ENCODE data around the gene COL5A1.

COL5A1 gene

DNA sequence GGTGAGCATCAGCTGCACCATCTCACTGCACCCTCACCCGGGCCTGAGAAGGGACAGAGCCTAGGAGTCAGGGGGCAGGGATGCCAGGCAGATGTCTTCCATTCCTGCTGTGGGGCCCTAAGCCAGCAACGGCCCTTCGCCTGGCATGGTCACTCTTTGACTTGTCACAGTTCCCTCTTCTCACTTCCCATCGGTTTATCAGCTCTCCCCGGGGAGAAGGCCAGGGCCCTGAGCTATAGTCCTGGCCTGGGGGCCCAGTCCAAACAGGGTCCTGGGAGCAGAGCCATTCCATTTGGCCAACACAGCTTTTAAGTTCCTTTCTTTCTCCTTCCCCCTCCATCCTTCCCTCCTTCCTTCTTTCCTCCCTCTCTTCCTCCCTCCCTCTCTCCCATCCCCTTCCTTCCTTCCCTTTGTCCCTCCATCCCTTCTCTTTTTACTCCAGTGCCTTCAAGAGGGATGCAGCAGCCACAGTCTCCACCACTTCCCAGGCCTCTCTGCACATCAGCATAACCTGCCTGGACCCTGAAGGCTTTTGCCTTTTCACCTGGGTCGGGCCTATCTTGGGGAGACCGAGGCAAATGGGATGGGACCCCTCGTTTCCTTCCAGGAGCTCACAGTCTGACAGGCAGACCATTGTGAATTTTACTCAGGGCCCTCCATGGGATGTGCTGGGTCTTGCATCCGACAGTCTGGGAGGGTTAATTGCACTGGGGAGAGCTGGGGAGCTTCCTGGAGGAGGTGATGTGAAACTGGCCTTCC, 4.2 kb downstream of the COL5A1 start:
- no peak overlapping the region for H3K4me3 ChIP-seq (ENCODE audit: low read depth, low read length)
- DNase-seq (ENCODE audit: low read depth) = no peak

DNA sequence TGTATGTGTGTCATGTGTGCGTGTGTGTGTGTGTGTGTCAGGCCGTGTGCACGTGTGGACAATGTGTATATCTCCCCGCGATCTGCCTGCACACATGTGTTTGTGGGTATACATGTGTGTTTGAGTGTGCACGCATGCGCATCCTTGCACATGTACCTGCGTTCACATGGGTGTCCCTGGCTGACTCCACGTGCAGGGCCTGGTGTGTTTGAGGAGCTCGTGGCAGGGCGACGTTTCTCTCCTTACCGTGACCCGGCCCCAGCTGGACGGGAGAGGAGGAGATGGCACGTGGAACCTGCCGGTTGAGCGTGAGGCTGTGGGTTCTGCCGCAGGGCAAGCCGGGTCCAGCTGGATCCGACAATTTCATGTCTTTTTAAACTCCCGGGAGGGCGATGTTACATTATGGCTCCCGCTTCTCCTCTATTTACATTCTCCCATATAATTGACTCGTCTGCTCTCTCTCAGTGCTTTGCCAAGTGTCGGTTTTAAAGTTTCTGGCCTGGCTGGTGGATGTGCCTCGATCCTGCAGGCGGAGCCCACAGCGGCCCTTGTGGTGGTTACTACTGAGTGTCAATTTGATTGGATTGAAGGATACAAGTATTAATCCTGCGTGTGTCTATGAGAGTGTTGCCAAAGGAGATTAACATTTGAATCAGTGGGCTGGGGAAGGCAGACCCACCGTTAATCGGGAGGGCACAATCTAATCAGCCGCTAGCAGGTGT, 5.9 kb downstream of the COL5A1 start:
- TF ChIP-seq, protein P1, sequence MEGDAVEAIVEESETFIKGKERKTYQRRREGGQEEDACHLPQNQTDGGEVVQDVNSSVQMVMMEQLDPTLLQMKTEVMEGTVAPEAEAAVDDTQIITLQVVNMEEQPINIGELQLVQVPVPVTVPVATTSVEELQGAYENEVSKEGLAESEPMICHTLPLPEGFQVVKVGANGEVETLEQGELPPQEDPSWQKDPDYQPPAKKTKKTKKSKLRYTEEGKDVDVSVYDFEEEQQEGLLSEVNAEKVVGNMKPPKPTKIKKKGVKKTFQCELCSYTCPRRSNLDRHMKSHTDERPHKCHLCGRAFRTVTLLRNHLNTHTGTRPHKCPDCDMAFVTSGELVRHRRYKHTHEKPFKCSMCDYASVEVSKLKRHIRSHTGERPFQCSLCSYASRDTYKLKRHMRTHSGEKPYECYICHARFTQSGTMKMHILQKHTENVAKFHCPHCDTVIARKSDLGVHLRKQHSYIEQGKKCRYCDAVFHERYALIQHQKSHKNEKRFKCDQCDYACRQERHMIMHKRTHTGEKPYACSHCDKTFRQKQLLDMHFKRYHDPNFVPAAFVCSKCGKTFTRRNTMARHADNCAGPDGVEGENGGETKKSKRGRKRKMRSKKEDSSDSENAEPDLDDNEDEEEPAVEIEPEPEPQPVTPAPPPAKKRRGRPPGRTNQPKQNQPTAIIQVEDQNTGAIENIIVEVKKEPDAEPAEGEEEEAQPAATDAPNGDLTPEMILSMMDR (IDR thresholded peaks at IDR 0.05; ENCODE audit: insufficient read depth, low read depth, low read length, missing control alignments) = no peak
- H3K4me3 ChIP-seq (ENCODE audit: low read depth, low read length) = no peak overlapping the region
- no peak for DNase-seq (ENCODE audit: low read depth)

More for the DNA sequence above, 4.2 kb downstream of the COL5A1 start:
- TF ChIP-seq, protein P1 (IDR thresholded peaks at IDR 0.05; ENCODE audit: insufficient read depth, low read depth, low read length, missing control alignments) = no peak

DNA sequence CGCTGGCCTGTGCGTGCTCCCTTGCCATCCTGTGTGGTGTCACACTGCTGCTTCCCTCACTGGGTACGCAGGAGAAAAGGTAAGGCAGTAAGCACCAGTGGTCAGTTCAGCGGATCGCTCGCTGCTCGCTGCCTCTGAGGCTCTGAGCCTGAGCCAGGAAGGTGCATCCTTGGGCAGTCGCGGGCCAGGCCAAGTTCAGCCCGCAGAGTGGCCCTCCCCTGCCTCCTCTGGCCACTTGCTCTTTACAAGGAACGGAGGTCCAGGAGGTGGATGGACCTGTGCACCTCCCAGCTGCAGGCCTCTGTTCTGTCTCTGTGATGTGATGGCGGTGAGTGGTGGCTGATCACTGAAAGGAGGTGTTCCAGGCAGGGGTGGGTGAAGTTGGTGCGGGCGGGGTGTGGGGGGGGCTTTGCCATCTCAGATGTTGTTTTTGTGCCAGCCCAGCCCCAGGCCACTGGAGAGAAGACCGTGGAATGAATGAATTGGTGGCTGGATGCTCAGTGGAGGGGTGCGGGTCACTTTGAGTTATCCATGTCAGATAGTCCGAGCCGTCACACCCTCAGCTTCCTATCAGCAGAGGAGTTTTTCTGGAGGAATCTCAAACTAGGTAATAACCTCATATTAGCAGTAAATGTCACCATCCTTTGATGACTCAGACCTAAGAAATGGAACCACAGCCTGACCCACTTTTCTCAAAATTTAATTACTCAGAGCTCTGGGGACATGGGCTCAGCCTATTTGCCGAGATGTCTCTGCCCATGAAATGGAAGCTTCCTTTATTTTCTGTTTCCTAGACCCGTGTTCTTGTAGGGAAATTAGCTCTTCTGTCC, 7.3 kb downstream of the COL5A1 start:
- no peak overlapping the region for H3K4me3 ChIP-seq (ENCODE audit: low read depth, low read length)
- DNase-seq (ENCODE audit: low read depth) = no peak
- TF ChIP-seq, protein P1 (IDR thresholded peaks at IDR 0.05; ENCODE audit: insufficient read depth, low read depth, low read length, missing control alignments) = no peak

DNA sequence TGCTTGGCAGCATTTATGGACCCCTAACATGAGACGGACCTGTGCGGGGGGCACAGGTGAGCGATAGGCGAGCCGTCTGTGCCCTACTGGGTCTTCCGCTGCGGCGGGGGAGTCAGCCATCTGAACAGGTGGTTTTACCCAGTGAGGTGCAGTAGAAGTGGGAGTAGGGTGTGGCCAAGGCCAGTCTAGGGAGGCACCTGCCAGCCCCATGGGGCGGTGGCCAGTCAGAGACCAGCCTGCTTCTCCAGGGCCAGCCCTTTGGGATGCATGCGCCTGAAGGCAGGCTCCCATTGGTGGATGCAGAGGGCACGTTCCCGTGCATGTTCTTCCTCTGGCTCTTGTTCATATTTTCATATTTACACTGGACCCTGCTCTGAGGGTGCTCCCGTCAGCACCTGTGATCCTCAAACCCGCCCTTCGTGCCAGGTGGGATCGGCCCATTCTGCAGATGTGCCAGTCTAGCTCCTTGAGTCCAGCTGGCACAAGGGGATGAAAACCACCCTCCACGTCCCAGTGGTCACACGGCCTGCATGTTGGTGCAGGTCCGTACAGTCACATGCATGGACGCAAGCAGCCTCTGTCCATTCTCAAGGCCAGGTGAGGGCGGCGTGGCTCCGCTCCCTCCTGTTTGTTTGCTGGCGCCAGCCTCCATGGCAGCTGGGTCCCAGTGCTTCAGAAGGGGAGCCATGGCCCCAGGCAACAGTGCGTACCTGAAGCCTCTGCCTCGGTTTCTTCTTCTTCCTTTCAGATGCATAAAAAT, 9.0 kb downstream of the COL5A1 start:
- TF ChIP-seq, protein P1 (IDR thresholded peaks at IDR 0.05; ENCODE audit: insufficient read depth, low read depth, low read length, missing control alignments) = no peak
- no peak overlapping the region for H3K4me3 ChIP-seq (ENCODE audit: low read depth, low read length)
- DNase-seq (ENCODE audit: low read depth) = no peak

DNA sequence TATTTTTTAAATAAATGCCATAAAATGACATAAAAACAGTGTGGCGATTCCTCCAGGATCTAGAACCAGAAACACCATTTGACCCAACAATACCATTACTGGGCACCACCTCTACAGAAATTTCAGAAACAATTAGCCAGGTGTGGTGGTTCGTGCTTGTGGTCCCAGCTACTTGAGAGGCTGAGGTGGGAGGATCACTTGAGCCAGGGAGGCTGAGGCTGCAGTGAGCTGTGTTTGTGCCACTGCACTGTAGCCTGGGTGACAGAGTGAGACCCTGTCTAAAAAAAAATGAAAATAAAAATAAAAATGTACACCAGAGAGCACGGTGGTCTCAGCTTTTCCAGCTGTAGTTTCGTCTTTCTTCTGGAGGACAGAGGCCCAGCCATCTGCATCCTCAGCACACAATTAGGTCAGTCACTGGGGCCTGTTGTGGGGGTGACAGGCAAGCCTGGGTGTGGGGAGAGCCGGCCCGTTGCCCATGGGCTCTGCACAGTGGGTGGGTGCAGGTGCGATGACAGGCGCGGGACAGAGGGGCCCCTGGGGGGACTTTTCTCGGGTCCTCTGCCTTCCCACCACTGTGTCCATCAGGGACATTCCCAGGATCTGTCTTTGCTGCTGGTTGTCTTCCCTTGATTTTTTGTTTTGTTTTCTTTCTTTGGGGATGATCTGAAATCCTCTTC, 9.8 kb downstream of the COL5A1 start:
- no peak overlapping the region for H3K4me3 ChIP-seq (ENCODE audit: low read depth, low read length)

More for the DNA sequence above, 9.8 kb downstream of the COL5A1 start:
- DNase-seq (ENCODE audit: low read depth) = no peak
- TF ChIP-seq, protein P1 (IDR thresholded peaks at IDR 0.05; ENCODE audit: insufficient read depth, low read depth, low read length, missing control alignments) = no peak

Data from GM12865 (cell line).